Lower leg skin (tissue), 3 donors: ENCODE data around the gene ZSCAN10.

Source experiments
- CTCF ChIP-seq, 3 donors: fragments of 450-650 bp; IDR thresholded peaks; one replicate each; pipeline ENCODE4 v1.5.1; 2016; ENCODE audit warnings: antibody characterized with exemption in 3 of 3, mild to moderate bottlenecking in 3 of 3, moderate library complexity in 2 of 3
- POLR2A ChIP-seq, 2 donors: fragments of 450-650 bp; IDR thresholded peaks; one replicate each; pipeline ENCODE4 v1.6.1; 2016 to 2017; ENCODE audit warnings: antibody characterized with exemption in 2 of 2, mild to moderate bottlenecking in 1 of 2, moderate library complexity in 1 of 2

DNA sequence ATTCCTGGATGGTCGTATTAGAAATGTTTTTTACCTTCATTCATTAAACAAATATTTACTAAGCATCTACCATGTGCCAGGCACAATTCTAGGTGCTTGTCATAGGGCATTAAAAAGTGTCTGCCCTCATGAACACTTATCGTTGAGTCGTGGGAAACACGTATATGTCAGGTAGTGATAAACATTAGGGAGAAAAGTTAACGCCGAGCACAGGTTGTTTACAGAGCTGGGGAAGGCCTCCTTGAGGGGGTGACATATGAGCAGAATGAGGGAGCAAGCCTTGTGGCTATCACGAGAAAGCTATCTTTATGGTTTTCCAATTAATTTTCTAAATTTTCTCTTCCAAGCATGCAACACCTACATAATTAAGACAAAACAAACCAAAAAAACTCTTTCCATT lies 34.8 kb upstream of the ZSCAN10 start:
- TF ChIP-seq CTCF (IDR thresholded peaks at IDR 0.05): no peak
- no peak for TF ChIP-seq POLR2A (IDR thresholded peaks at IDR 0.05)
